HCT116 (cell line): ENCODE results near the gene ANKRD29.

ENCODE experiments used
- CBX3 ChIP-seq: IDR thresholded peaks from 2 replicates; pipeline ENCODE4 v1.6.1; 2012; ENCODE audit warnings: low read depth
- EZH2 ChIP-seq: fragments of 200-600 bp; sonication (generic); IDR thresholded peaks from 2 replicates; pipeline ENCODE4 v1.6.1; 2017; ENCODE audit warnings: antibody characterized with exemption, mixed run types
- EZH2phosphoT487 ChIP-seq: fragments of 200-600 bp; IDR thresholded peaks from 2 replicates; pipeline ENCODE4 v1.6.1; 2018; ENCODE audit warnings: antibody characterized with exemption, borderline replicate concordance
- MAX ChIP-seq: IDR thresholded peaks from 2 replicates; pipeline ENCODE4 v1.6.1; 2012
- POLR2A ChIP-seq: IDR thresholded peaks from 2 replicates; pipeline ENCODE4 v1.7.0; 2011; ENCODE audit warnings: borderline replicate concordance; ENCODE audit not compliant: insufficient read depth, insufficient read length; ENCODE audit errors: extremely low read depth
- POLR2AphosphoS5 ChIP-seq: IDR thresholded peaks from 2 replicates; pipeline ENCODE4 v1.6.1; 2011; ENCODE audit warnings: mild to moderate bottlenecking, low read depth, low read length, moderate library complexity
- RAD21 ChIP-seq: IDR thresholded peaks from 2 replicates; pipeline ENCODE4 v1.6.1; 2012; ENCODE audit warnings: low read depth, mild to moderate bottlenecking
- SRF ChIP-seq: IDR thresholded peaks from 2 replicates; pipeline ENCODE4 v1.6.1; 2012; ENCODE audit warnings: low read depth
- TCF7L2 ChIP-seq: IDR thresholded peaks from 2 replicates; pipeline ENCODE4 v1.7.0; 2011; ENCODE audit warnings: borderline replicate concordance, inconsistent platforms; ENCODE audit not compliant: insufficient read depth, insufficient read length; ENCODE audit errors: extremely low read depth
- YY1 ChIP-seq: IDR thresholded peaks from 2 replicates; pipeline ENCODE4 v1.6.1; 2011; ENCODE audit warnings: low read length, low read depth, moderate library complexity, mild to moderate bottlenecking; ENCODE audit not compliant: insufficient replicate concordance; ENCODE audit errors: extremely low read depth
- ZNF274 ChIP-seq: fragments of 200-500 bp; sonication (Bioruptor generic); IDR thresholded peaks from 2 replicates; pipeline ENCODE4 v1.6.1; 2014; ENCODE audit warnings: mild to moderate bottlenecking, low read depth, low read length, inconsistent platforms
- TF ChIP-seq, protein P1 (sequence below), 3 experiments: fragments of 200-600 bp in 1 of 3; sonication (generic) in 1 of 3; IDR thresholded peaks in 2 of 3; conservative IDR thresholded peaks in 1 of 3; 2 replicates each; pipeline ENCODE4 v1.5.1; 2012 to 2017; ENCODE audit warnings: low read depth in 2 of 3, low read length in 2 of 3, antibody characterized with exemption in 1 of 3, borderline replicate concordance in 1 of 3, control low read depth in 1 of 3, mild to moderate bottlenecking in 1 of 3, mixed read lengths in 1 of 3, mixed run types in 1 of 3, moderate library complexity in 1 of 3; ENCODE audit not compliant: insufficient read depth in 1 of 3
- TF ChIP-seq, protein P2 (sequence below): IDR thresholded peaks from 2 replicates; pipeline ENCODE4 v1.6.1; 2012

DNA sequence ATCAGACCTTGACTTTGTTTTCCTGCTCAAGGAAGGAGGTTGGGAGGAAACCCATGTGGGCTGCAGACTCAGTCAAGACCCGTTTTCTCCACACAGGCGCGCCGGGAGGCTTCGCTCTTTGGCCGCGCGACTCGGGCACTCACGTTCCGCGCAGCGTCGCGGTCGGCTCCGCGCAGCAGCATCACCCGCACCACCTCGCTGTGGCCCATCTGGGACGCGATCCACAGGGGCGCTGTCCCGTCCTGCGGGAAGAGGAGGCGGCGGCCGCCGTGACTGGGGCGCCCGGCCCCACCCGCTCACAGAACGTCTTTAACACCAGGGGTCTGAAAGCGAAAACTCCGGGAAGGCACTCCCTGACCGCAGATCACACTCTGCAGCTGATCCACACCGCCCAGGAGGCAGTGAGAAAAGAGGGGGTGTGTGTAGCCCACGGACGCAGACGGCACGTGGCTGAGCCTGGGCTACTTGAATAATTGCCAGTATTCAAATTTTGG is 43.3 kb downstream of the ANKRD29 start:
- TF ChIP-seq POLR2AphosphoS5 (no peak), SRF (no peak), MAX (no peak), EZH2 (no peak), YY1 (no peak), POLR2A (no peak), ZNF274 (no peak), RAD21 (no peak), TCF7L2 (no peak), CBX3 (no peak), EZH2phosphoT487 (no peak)
- TF ChIP-seq, protein P1, sequence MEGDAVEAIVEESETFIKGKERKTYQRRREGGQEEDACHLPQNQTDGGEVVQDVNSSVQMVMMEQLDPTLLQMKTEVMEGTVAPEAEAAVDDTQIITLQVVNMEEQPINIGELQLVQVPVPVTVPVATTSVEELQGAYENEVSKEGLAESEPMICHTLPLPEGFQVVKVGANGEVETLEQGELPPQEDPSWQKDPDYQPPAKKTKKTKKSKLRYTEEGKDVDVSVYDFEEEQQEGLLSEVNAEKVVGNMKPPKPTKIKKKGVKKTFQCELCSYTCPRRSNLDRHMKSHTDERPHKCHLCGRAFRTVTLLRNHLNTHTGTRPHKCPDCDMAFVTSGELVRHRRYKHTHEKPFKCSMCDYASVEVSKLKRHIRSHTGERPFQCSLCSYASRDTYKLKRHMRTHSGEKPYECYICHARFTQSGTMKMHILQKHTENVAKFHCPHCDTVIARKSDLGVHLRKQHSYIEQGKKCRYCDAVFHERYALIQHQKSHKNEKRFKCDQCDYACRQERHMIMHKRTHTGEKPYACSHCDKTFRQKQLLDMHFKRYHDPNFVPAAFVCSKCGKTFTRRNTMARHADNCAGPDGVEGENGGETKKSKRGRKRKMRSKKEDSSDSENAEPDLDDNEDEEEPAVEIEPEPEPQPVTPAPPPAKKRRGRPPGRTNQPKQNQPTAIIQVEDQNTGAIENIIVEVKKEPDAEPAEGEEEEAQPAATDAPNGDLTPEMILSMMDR (IDR thresholded peaks at IDR 0.05 in 2 of 3, conservative IDR thresholded peaks at IDR 0.05 in 1 of 3; ENCODE audit: borderline replicate concordance in 1 of 3, insufficient read depth in 1 of 3, low read depth in 2 of 3, low read length in 2 of 3) = no peak
- TF ChIP-seq, protein P2, sequence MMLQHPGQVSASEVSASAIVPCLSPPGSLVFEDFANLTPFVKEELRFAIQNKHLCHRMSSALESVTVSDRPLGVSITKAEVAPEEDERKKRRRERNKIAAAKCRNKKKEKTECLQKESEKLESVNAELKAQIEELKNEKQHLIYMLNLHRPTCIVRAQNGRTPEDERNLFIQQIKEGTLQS = no peak
